GM18526 (cell line): ENCODE measurements around the gene CCSER1.

ENCODE experiments used
- POLR2A ChIP-seq: IDR thresholded peaks from 3 replicates; pipeline ENCODE4 v1.6.1; 2011; ENCODE audit not compliant: insufficient read length; ENCODE audit errors: extremely low read depth

The CCSER1 gene

GRCh38 chr4:91065117-91065516 is 937.9 kb downstream of the CCSER1 start:
- no peak for TF ChIP-seq POLR2A

- no peak for TF ChIP-seq POLR2A
Measured at GRCh38 chr4:91070736-91071135, 943.5 kb downstream of the CCSER1 start.

GRCh38 chr4:91076147-91076546 is 949.0 kb downstream of the CCSER1 start:
- TF ChIP-seq POLR2A = no peak

GRCh38 chr4:91085961-91086360 is 958.8 kb downstream of the CCSER1 start:
- TF ChIP-seq POLR2A = no peak

- no peak for TF ChIP-seq POLR2A
Measured at GRCh38 chr4:91087743-91088142, 960.5 kb downstream of the CCSER1 start.

- no peak for TF ChIP-seq POLR2A
Measured at GRCh38 chr4:91089178-91089577, 962.0 kb downstream of the CCSER1 start.

- TF ChIP-seq POLR2A = no peak
Measured at GRCh38 chr4:91092398-91092980, 965.3 kb downstream of the CCSER1 start.

- no peak for TF ChIP-seq POLR2A
Measured at GRCh38 chr4:91099666-91100065, 972.5 kb downstream of the CCSER1 start.

GRCh38 chr4:91108751-91109150 is 981.6 kb downstream of the CCSER1 start:
- TF ChIP-seq POLR2A = no peak

GRCh38 chr4:91111556-91111955 is 984.4 kb downstream of the CCSER1 start:
- no peak for TF ChIP-seq POLR2A

- TF ChIP-seq POLR2A = no peak
Measured at GRCh38 chr4:91113130-91113706, 986.0 kb downstream of the CCSER1 start.

GRCh38 chr4:91114386-91114785 is 987.2 kb downstream of the CCSER1 start:
- no peak for TF ChIP-seq POLR2A

- TF ChIP-seq POLR2A = no peak
Measured at GRCh38 chr4:91116861-91117260, 989.7 kb downstream of the CCSER1 start.

- TF ChIP-seq POLR2A = no peak
Measured at GRCh38 chr4:91118597-91118996, 991.4 kb downstream of the CCSER1 start.

GRCh38 chr4:91123742-91124141 is 996.5 kb downstream of the CCSER1 start:
- no peak for TF ChIP-seq POLR2A

- no peak for TF ChIP-seq POLR2A
Measured at GRCh38 chr4:91127192-91127591, 1000.0 kb downstream of the CCSER1 start.

- no peak for TF ChIP-seq POLR2A
Measured at GRCh38 chr4:91127831-91128230, 1000.6 kb downstream of the CCSER1 start.

- no peak for TF ChIP-seq POLR2A
Measured at GRCh38 chr4:91128519-91128918, 1001.3 kb downstream of the CCSER1 start.

GRCh38 chr4:91147067-91147466 is 1019.9 kb downstream of the CCSER1 start:
- no peak for TF ChIP-seq POLR2A
